Lower leg skin (tissue), 4 donors: Measurements from ENCODE around the gene PLCXD1. TPM values are rescaled to one million over a fixed set of nuclear protein-coding genes. Genes with fewer than 3 reads are reported as not detected.
A peak's percentile ranks its signal among the peaks of the same experiment; 100 is the strongest.
"Not testable (repeated sequence)": the region's sequence is repeated elsewhere in the genome, so short reads cannot be mapped to it uniquely, and the experiment has no call there.

Source experiments
- DNase-seq, 2 donors: peaks; one replicate each; pipeline ENCODE4 v3.0.0-alpha.2; 2019; ENCODE audit warnings: low spot score in 2 of 2
- H3K4me3 ChIP-seq: fragments of 200-600 bp; sonication (generic); 2 replicates; pipeline ENCODE4 v1.5.1; 2017; ENCODE audit warnings: mild to moderate bottlenecking, low read depth; ENCODE audit not compliant: poor library complexity, severe bottlenecking
- CTCF ChIP-seq, 3 donors: fragments of 450-650 bp; IDR thresholded peaks; one replicate each; pipeline ENCODE4 v1.5.1; 2016; ENCODE audit warnings: antibody characterized with exemption in 3 of 3, mild to moderate bottlenecking in 3 of 3, moderate library complexity in 2 of 3
- POLR2A ChIP-seq, 2 donors: fragments of 450-650 bp; IDR thresholded peaks; one replicate each; pipeline ENCODE4 v1.6.1; 2016 to 2017; ENCODE audit warnings: antibody characterized with exemption in 2 of 2, mild to moderate bottlenecking in 1 of 2, moderate library complexity in 1 of 2
- WGBS, 2 donors: methylation state at CpG; one replicate each; pipeline ENCODE4 v1.1.5; 2018; 5-methylcytosine and 5-hydroxymethylcytosine counted together
- intact Hi-C: fragments of 100-400 bp; cut with DNase I; formaldehyde crosslinking; loops from one replicate; pipeline ENCODE4 v1.15.0; 2023; ENCODE audit warnings: low total_unique reads
- total RNA-seq, 4 donors: library from RNA; depleted of rRNA; stranded (reverse); fragments of >200 nt; gene quantifications; one replicate each; pipeline ENCODE4 v1.1.0, GENCODE V29; 2016

PLCXD1 gene
- 100 to 1,000 TPM in 1 of 4 donors, 10 to 100 TPM in 3; 64.1 to 111 (median 71.9) TPM for total RNA-seq

- no peak for DNase-seq
- intact Hi-C loops, result no loop called here
Measured at GRCh38 chrX:281166-281999, at the start of gene PLCXD1. Gene PLCXD1 (plus strand): TSS chrX:281381. CDS start chrX:284188, 2,807 bp downstream.

GRCh38 chrX:231637-232277 is 49.4 kb upstream of the PLCXD1 start:
- H3K4me3 ChIP-seq, intact Hi-C loops, DNase-seq: not testable (repeated sequence)
- WGBS, 2 donors, result 60% methylated on average over 5 of the region's 45 CpGs; no CpG with 5 or more reads in 1 of the 2 donors

More at GRCh38 chrX:281166-281999, at the start of gene PLCXD1:
- 41 to 44% methylated on average over 24 to 25 of the region's 25 CpGs for WGBS, 2 donors
- H3K4me3 ChIP-seq, result no peak within 1 kb of the TSS
- no peak for TF ChIP-seq CTCF (IDR thresholded peaks at IDR 0.05)
- TF ChIP-seq POLR2A (IDR thresholded peaks at IDR 0.05), result no peak

- DNase-seq, H3K4me3 ChIP-seq, intact Hi-C loops: not testable (repeated sequence)
- no CpG with 5 or more reads among the region's 42 CpGs for WGBS, 2 donors
Measured at GRCh38 chrX:232278-232655, 48.9 kb upstream of the PLCXD1 start.

- intact Hi-C loops, H3K4me3 ChIP-seq, DNase-seq: not testable (repeated sequence)
- no CpG with 5 or more reads among the region's 6 CpGs for WGBS, 2 donors
Measured at GRCh38 chrX:236201-236600, 45.0 kb upstream of the PLCXD1 start.

- peak in 1 of 2 donors; percentile 62 for DNase-seq
- WGBS, 2 donors, result 80 to 84% methylated on average over 10 to 12 of the region's 14 CpGs
- intact Hi-C loops, result no loop called here
- no peak overlapping the region for H3K4me3 ChIP-seq
- TF ChIP-seq POLR2A (IDR thresholded peaks at IDR 0.05) (no peak), CTCF (IDR thresholded peaks at IDR 0.05) (no peak)
Measured at GRCh38 chrX:250965-251364, 30.2 kb upstream of the PLCXD1 start.

- intact Hi-C loops, H3K4me3 ChIP-seq, DNase-seq: not testable (repeated sequence)
- 76 to 79% methylated on average over 17 of the region's 17 CpGs for WGBS, 2 donors
Measured at GRCh38 chrX:251396-252243, 29.6 kb upstream of the PLCXD1 start.

- DNase-seq, result no peak
- H3K4me3 ChIP-seq, result no peak overlapping the region
- 82 to 89% methylated on average over 12 of the region's 12 CpGs for WGBS, 2 donors
- TF ChIP-seq POLR2A (IDR thresholded peaks at IDR 0.05) (no peak), CTCF (IDR thresholded peaks at IDR 0.05) (no peak)
- intact Hi-C loops, result no loop called here
Measured at GRCh38 chrX:252244-252956, 28.8 kb upstream of the PLCXD1 start.
